Gastrocnemius medialis (tissue), 4 donors: ENCODE results near the gene USP9Y.

Experiments used
- CTCF ChIP-seq, 5 experiments: fragments of 450-650 bp in 3 of 5; fragments of 200-600 bp in 2 of 5; sonication (generic) in 2 of 5; IDR thresholded peaks in 4 of 5; conservative IDR thresholded peaks in 1 of 5; 1 replicate in 4 of 5; 2 replicates in 1 of 5; pipeline ENCODE4 v1.5.1; 2016 to 2019; ENCODE audit warnings: antibody characterized with exemption in 5 of 5, mild to moderate bottlenecking in 3 of 5, moderate library complexity in 3 of 5
- POLR2A ChIP-seq, 2 donors: fragments of 450-650 bp; IDR thresholded peaks; one replicate each; pipeline ENCODE4 v1.6.1; 2017; ENCODE audit warnings: antibody characterized with exemption in 2 of 2, mild to moderate bottlenecking in 2 of 2, moderate library complexity in 2 of 2

GRCh38 chrY:12841368-12841767 is 140.3 kb downstream of the USP9Y start:
- TF ChIP-seq CTCF (IDR thresholded peaks at IDR 0.05 in 4 of 5, conservative IDR thresholded peaks at IDR 0.05 in 1 of 5), result no peak
- no peak for TF ChIP-seq POLR2A (IDR thresholded peaks at IDR 0.05)
